Left renal pelvis (tissue), 4 donors: ENCODE results near the gene ERCC3. TPM values are rescaled to one million over a fixed set of nuclear protein-coding genes. Genes with fewer than 3 reads are reported as not detected.
"Not testable (repeated sequence)": the region's sequence is repeated elsewhere in the genome, so short reads cannot be mapped to it uniquely, and the experiment has no call there.

Experiments
- DNase-seq, 4 donors: peaks; one replicate each; pipeline ENCODE4 v3.0.0-alpha.2; 2013; ENCODE audit warnings: low read depth in 4 of 4, low spot score in 3 of 4
- polyA plus RNA-seq, 4 donors: library from polyadenylated mRNA; unstranded; fragments of 120-200 nt; gene quantifications; one replicate each; pipeline ENCODE4 v1.2.1, GENCODE V29; 2013; ENCODE audit not compliant: insufficient read length in 4 of 4

ERCC3 gene
- polyA plus RNA-seq, 4 donors, result 58.6 to 73.2 (median 62.2) TPM

DNA sequence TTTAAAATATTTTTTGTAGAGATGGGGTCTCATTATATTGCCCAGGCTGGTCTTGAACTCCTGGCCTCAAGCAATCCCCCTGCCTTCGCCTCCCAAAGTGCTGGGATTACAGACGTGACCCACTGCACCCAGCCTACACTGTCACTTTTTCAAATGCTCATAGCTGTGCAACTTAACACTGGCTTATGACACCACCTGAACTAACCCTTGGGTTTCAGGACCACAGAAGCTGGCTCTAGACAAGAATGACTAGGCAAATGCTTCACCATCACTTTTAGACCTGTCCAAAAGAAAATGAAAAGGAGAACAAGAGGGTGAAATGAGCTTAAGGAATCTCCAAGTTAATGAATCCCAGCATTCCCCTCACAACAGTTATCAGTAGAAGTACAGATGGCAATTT lies 13.3 kb downstream of the ERCC3 start:
- DNase-seq, result no peak

DNA sequence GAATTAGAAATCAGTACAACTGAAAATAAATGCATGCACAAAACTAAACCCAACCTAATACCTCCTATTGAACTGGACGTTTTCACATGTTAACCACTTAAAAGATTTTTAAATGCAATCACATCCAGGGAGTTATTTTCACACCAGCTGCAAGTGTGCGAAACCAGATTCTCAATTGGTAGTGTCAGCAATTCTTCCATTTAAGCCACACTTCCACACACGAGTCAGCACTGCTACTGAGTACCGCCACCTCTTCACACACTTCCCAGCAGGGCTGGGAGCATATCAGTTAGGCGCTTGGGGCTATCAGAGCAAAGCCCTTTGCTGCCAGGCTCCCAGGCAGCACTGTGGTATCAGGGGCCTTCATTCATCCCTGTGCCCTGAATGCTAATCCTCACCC lies 14.2 kb downstream of the ERCC3 start:
- DNase-seq, result no peak

GRCh38 chr2:127278959-127279358 lies 15.0 kb downstream of the ERCC3 start:
- no peak for DNase-seq

DNA sequence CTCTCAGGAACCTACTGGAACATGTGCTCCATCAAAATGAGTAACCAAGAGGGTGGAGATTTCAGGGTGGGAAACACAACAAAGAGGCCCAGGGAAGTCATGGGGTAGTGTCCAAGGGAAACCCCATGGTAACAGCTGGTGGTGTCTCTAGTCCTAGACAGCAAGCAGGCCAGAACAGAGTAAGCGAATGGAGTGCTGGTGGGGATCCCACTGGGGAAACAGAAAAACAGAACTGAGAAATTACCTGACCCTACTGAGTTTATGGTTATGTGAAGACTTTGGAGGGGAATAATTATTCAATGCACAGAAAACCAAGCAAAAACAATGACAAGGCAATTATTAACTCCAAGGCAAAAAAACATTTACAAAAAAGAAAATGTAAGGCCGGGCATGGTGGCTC lies 16.9 kb downstream of the ERCC3 start:
- DNase-seq, result no peak

DNA sequence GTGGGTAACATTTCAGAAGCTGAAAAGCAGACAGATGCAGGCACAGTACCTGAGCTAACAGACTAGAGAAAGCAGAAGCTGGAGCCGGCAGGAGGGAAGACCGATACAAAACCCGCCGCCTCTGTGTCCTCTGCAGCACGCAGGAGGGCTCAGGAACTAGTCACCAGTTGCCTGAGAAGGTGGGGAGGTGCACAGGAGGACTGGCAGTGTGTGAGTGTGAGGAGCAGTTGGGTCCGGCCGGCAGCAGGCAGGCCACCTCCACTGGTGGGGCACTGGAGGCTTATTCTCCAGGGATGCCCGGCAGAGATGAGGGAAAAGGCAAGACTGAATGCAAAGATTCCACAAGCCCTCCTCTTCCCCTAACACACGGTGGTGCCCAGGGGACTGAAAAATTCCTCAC lies 18.2 kb downstream of the ERCC3 start:
- no peak for DNase-seq

GRCh38 chr2:127275356-127275755 lies 18.6 kb downstream of the ERCC3 start:
- no peak for DNase-seq

GRCh38 chr2:127270663-127271062 lies 23.3 kb downstream of the ERCC3 start:
- no peak for DNase-seq

GRCh38 chr2:127261804-127262406 lies 32.0 kb downstream of the ERCC3 start:
- no peak for DNase-seq

DNA sequence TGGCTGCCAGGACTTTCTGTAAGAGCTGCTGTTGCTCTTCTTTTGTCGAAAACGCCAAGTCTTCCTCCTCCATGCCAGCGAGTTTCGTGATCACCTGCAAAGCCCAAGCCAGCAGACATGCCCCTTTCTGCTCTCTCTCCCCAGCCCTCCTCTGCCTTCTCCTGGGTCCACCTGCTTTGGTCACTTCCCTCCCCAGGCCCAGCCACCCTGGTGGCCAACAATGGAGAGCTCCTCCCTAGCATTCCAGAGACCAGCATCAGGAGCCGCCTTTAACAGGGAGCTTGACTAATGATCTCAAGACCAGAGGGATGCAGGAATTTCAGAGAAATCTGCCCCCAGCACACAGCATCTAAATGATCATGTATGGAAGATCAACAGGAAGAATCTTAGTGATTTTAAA lies 34.6 kb downstream of the ERCC3 start:
- DNase-seq, result no peak

DNA sequence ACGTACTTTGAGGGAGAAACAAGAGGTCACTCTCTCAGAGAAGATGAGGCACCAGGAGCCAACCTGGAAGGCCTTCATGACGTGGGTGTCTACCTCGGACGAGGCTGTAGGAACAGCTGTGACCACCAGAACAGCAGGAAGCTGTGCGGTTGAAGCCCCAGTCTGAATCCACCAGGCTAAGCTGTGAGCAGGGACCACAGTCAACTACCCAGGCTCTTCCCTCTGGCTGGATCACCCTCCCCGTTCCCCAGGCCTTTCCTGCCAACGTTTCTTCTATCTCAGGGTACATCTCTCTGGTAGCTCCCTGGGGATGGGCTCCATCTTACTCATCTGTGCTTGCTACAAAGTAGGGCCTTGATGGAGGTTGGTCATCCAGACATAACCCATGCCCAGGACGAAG lies 37.1 kb downstream of the ERCC3 start:
- DNase-seq, result no peak

GRCh38 chr2:127256381-127256780 lies 37.6 kb downstream of the ERCC3 start:
- DNase-seq, result no peak

- DNase-seq, result no peak
Measured at GRCh38 chr2:127255721-127256120, 38.2 kb downstream of the ERCC3 start.

DNA sequence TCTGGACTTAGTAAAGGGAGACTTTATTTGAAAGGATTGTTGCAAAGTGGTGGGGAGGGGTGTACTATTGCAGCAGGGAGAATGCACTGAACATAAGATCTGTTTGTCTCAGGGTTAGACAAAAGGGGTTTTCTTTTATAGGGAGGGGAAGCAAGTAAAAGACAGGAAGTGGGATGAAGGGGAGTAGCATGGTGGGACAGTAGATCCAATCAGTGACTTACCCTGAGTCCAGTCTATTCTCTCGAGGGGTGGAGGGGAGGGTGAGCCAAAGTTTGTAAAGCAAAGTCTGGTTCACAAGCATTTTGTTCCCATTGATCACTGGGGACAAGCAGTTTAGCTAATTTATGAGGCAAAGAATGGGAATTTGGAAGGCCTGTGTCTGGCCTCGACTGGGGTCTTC lies 38.8 kb downstream of the ERCC3 start:
- no peak for DNase-seq

- DNase-seq, result no peak
Measured at GRCh38 chr2:127254386-127254981, 39.5 kb downstream of the ERCC3 start.

GRCh38 chr2:127241184-127241583 lies 52.8 kb downstream of the ERCC3 start:
- not testable (repeated sequence) for DNase-seq

DNA sequence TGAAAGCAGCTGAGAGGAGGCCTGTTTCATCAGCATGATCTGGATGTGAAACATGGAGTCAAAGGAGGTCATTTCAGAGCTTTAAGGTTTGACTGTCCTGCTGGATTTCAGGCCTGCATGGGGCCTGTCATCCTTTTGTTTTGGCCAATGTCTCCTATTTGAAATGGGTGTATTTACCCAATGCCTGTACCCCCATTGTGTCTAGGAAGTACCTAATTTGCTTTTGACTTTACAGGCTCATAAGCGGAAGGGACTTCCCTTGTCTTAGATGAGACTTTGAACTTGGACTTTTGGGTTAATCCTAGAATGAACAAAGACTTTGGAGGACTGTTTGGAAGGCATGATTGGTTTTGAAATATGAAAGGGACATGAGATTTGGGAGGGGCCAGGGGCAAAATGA lies 54.5 kb downstream of the ERCC3 start:
- no peak for DNase-seq

- not testable (repeated sequence) for DNase-seq
Measured at GRCh38 chr2:127237768-127238167, 56.2 kb downstream of the ERCC3 start.

- no peak for DNase-seq
Measured at GRCh38 chr2:127235082-127235702, 58.8 kb downstream of the ERCC3 start.

DNA sequence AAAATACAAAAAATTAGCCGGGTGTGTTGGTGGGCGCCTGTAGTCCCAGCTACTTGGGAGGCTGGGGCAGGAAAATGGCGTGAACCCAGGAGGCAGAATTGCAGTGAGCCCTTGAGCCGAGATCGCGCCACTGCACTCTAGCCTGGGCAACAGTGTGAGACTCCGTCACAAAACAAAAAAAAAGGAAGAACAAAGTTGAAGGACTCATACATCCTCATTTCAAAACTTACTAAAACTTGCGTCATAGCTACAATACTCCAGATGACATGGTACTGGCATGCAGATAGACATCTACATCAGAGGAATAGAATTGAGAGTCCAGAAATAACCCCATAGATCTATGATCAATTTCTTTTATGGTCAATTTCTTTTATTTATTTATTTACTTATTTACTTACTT lies 60.2 kb downstream of the ERCC3 start:
- no peak for DNase-seq

DNA sequence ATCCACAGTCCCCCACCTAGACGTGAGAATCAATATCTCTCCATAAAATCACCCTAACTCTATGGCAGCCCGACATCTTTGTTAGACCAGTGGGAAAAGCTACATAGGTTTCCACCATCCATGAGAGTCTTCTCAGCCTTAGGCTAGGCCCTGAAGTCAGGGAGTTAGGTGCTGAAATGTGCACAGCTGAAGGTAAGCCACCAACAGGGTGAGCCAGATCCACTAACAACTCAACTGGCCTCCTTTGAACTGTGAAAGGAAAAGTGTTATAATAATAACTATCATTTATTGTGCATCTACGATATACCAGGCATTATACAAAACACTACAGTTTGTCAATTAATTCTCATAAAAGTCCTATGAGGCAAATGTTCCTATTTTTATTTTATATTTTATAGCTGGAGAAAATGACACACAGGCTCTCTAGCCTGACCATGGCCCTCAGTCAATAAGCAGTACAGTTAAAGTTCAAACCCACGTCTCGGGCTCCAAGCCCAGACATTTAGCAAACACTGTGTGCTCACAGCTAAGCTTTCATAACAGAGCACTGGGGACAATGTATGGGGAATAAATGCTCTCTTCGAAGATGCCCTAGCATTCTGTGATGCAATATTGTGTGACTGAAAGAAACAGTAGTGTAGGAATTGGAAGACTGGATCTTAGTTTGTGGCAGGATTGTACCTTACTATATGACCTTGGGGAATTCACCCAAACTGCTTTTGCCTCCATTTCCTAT lies 62.6 kb downstream of the ERCC3 start:
- no peak for DNase-seq

DNA sequence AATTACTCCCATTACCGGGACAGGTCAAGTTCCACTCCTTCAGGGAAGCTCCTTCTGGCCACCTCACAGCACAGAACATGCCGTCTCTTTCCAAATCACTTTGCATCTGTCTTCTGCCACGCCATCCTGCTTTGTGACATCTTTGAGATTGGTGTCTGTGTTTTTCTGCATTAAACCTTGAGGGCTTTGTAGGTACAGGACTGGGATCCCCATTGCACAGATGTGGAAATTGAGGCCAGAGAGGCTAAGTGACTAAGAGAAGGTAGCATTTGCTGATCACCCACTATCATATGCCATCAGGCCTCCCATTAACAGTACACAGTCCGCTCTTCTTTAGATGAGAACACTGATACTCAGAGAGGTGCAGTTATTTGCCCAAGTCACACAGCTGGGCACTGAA lies 64.4 kb downstream of the ERCC3 start:
- no peak for DNase-seq

DNA sequence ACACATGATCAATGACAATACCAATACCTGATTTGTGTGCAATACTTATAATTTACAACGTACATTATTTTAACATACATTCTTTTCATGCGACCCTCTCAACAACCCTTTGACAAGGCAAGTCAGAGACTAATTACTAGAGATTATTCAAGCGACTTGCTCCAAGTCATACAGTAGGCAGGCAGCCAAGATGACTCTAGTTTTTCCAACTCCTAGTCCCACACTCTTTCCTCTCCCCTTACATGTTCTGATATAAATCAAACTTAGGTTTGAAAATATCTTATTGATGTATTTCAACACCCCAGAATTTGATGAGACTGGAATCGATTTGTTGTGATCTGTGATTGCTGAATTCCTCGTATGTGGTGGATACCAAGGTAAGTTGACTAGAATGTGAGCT lies 65.8 kb downstream of the ERCC3 start:
- no peak for DNase-seq
